ENCODE measurements around the gene LRPAP1.
"Not testable (repeated sequence)": the region's sequence is repeated elsewhere in the genome, so short reads cannot be mapped to it uniquely, and the experiment has no call there.

Gene LRPAP1

DNA sequence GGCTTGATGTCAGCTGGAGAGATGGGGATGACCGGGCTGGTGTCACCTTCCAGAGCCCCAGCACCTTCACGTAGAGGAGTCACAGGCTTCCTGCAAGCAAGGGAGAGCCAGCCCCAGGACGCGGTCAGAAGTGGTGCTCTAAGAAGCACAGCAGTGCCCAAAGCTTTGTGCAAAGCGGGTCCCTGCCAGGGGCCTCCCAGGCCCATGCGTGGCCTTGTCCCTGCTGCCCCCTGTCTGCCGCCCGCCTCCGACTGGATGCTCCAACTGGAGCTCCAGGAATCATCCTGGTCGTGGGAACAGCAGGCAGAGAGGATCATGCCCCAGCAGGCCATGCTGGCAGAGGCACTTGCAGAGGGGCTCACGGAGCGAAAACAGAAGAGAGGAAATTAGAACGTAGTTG, 40.1 kb upstream of the LRPAP1 start:
- Histone ChIP-seq H2AFZ (ENCODE audit: low read depth, low read length) (no peak overlapping the region), H3K9me3 (ENCODE audit: control insufficient read depth, low read length) (no peaks in the 10 kb centered on the region), H3K4me2 (ENCODE audit: low read length, poor library complexity, severe bottlenecking) (no peak overlapping the region), H3K4ac (ENCODE audit: low read depth in 1 of 2, low read length in 2 of 2) (no peak overlapping the region), H2BK12ac (ENCODE audit: low read length in 2 of 2) (no peak overlapping the region), H3K4me1 (ENCODE audit: control insufficient read depth, insufficient read depth, low read depth, low read length) (peaks cover 2% of the 10 kb centered on the region), H3K79me1 (replicated peaks; ENCODE audit: low read length, poor library complexity, severe bottlenecking) (no peaks in the 10 kb centered on the region), H3K36me3 (ENCODE audit: control insufficient read depth in 1 of 2, insufficient read depth in 2 of 2, low read depth in 1 of 2, low read length in 2 of 2) (no peaks in the 10 kb centered on the region), H4K8ac (ENCODE audit: low read length) (no peak overlapping the region), H2BK5ac (ENCODE audit: low read depth, low read length, poor library complexity, severe bottlenecking) (no peak overlapping the region), H2BK120ac (ENCODE audit: low read depth, low read length) (no peak overlapping the region), H3K27ac (ENCODE audit: low read length, poor library complexity, severe bottlenecking) (no peak overlapping the region), H3K23ac (ENCODE audit: low read length in 2 of 2) (no peak overlapping the region), H2BK15ac (ENCODE audit: low read depth, poor library complexity, severe bottlenecking) (no peak overlapping the region), H3K27me3 (ENCODE audit: control insufficient read depth in 1 of 2, insufficient read depth in 1 of 2, low read length in 2 of 2) (peaks cover 5 to 23% of the 10 kb centered on the region in 2 experiments), H4K91ac (ENCODE audit: low read length) (no peak overlapping the region), H3K14ac (ENCODE audit: low read length in 2 of 2) (no peak overlapping the region), H3K9ac (ENCODE audit: low read length) (no peak overlapping the region), H3K4me3 (ENCODE audit: insufficient read depth in 1 of 2, low read depth in 1 of 2, low read length in 2 of 2) (no peak overlapping the region), H2AK5ac (ENCODE audit: low read length, severe bottlenecking) (no peak overlapping the region), H3K18ac (ENCODE audit: low read depth in 1 of 2, low read length in 2 of 2) (no peak overlapping the region)
- DNase-seq, result no peak
- 73% methylated on average over 13 of the region's 13 CpGs for WGBS

DNA sequence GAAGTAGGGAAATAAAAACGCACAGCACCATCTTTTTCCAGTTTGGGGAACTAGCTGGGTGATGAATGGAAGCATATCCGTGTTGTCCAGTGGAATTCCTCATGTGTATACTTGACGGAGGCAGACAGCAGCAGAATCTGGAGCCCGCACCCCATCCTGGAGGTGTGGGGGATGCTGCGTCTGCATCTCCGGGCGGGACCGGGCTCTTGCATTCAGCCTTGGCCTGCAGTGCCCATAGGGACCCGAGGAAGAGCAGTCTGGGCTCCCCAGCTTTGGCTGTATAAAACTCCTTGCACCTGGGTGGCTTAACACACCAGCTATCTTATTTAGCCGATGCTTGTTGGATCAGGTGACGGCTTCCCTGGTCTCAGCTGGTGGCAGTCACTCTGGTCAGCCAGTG, 39.7 kb upstream of the LRPAP1 start:
- no peak for DNase-seq

GRCh38 chr4:3570923-3571322, 38.7 kb upstream of the LRPAP1 start:
- not testable (repeated sequence) for H3K9ac ChIP-seq (ENCODE audit: low read length); H4K8ac ChIP-seq (ENCODE audit: low read length); H2BK120ac ChIP-seq (ENCODE audit: low read depth, low read length); H3K27ac ChIP-seq (ENCODE audit: low read length, poor library complexity, severe bottlenecking); H4K91ac ChIP-seq (ENCODE audit: low read length); H2BK5ac ChIP-seq (ENCODE audit: low read depth, low read length, poor library complexity, severe bottlenecking); H3K36me3 ChIP-seq (ENCODE audit: control insufficient read depth in 1 of 2, insufficient read depth in 2 of 2, low read depth in 1 of 2, low read length in 2 of 2); H3K9me3 ChIP-seq (ENCODE audit: control insufficient read depth, low read length); H3K14ac ChIP-seq (ENCODE audit: low read length in 2 of 2); H3K79me1 ChIP-seq (replicated peaks; ENCODE audit: low read length, poor library complexity, severe bottlenecking); H3K4me2 ChIP-seq (ENCODE audit: low read length, poor library complexity, severe bottlenecking); H3K18ac ChIP-seq (ENCODE audit: low read depth in 1 of 2, low read length in 2 of 2); H3K4me1 ChIP-seq (ENCODE audit: control insufficient read depth, insufficient read depth, low read depth, low read length); H2BK15ac ChIP-seq (ENCODE audit: low read depth, poor library complexity, severe bottlenecking); H3K4ac ChIP-seq (ENCODE audit: low read depth in 1 of 2, low read length in 2 of 2); H2BK12ac ChIP-seq (ENCODE audit: low read length in 2 of 2); DNase-seq; H2AK5ac ChIP-seq (ENCODE audit: low read length, severe bottlenecking); H3K4me3 ChIP-seq (ENCODE audit: insufficient read depth in 1 of 2, low read depth in 1 of 2, low read length in 2 of 2); H3K23ac ChIP-seq (ENCODE audit: low read length in 2 of 2); H2AFZ ChIP-seq (ENCODE audit: low read depth, low read length)
- peaks cover 5 to 23% of the 10 kb centered on the region in 2 experiments for H3K27me3 ChIP-seq (ENCODE audit: control insufficient read depth in 1 of 2, insufficient read depth in 1 of 2, low read length in 2 of 2)
- 72% methylated on average over 10 of the region's 15 CpGs for WGBS

More for the DNA sequence above, 39.7 kb upstream of the LRPAP1 start:
- H3K27ac ChIP-seq (ENCODE audit: low read length, poor library complexity, severe bottlenecking), result no peak overlapping the region
- no peak overlapping the region for H2AFZ ChIP-seq (ENCODE audit: low read depth, low read length)
- peaks cover 5 to 23% of the 10 kb centered on the region in 2 experiments for H3K27me3 ChIP-seq (ENCODE audit: control insufficient read depth in 1 of 2, insufficient read depth in 1 of 2, low read length in 2 of 2)
- no peak overlapping the region for H2BK15ac ChIP-seq (ENCODE audit: low read depth, poor library complexity, severe bottlenecking)
- 86% methylated on average over 11 of the region's 11 CpGs for WGBS
- no peak overlapping the region for H4K91ac ChIP-seq (ENCODE audit: low read length)
- H3K4me2 ChIP-seq (ENCODE audit: low read length, poor library complexity, severe bottlenecking), result no peak overlapping the region
- no peak overlapping the region for H3K14ac ChIP-seq (ENCODE audit: low read length in 2 of 2)
- H3K4me3 ChIP-seq (ENCODE audit: insufficient read depth in 1 of 2, low read depth in 1 of 2, low read length in 2 of 2), result no peak overlapping the region
- no peaks in the 10 kb centered on the region for H3K79me1 ChIP-seq (replicated peaks; ENCODE audit: low read length, poor library complexity, severe bottlenecking)
- no peak overlapping the region for H4K8ac ChIP-seq (ENCODE audit: low read length)
- H2AK5ac ChIP-seq (ENCODE audit: low read length, severe bottlenecking), result no peak overlapping the region
- H2BK5ac ChIP-seq (ENCODE audit: low read depth, low read length, poor library complexity, severe bottlenecking), result no peak overlapping the region
- H3K4ac ChIP-seq (ENCODE audit: low read depth in 1 of 2, low read length in 2 of 2), result no peak overlapping the region
- H3K23ac ChIP-seq (ENCODE audit: low read length in 2 of 2), result no peak overlapping the region
- no peaks in the 10 kb centered on the region for H3K9me3 ChIP-seq (ENCODE audit: control insufficient read depth, low read length)
- no peaks in the 10 kb centered on the region for H3K36me3 ChIP-seq (ENCODE audit: control insufficient read depth in 1 of 2, insufficient read depth in 2 of 2, low read depth in 1 of 2, low read length in 2 of 2)
- H3K9ac ChIP-seq (ENCODE audit: low read length), result no peak overlapping the region
- H2BK120ac ChIP-seq (ENCODE audit: low read depth, low read length), result no peak overlapping the region
- H3K18ac ChIP-seq (ENCODE audit: low read depth in 1 of 2, low read length in 2 of 2), result no peak overlapping the region
- H2BK12ac ChIP-seq (ENCODE audit: low read length in 2 of 2), result no peak overlapping the region
- peaks cover 2% of the 10 kb centered on the region for H3K4me1 ChIP-seq (ENCODE audit: control insufficient read depth, insufficient read depth, low read depth, low read length)

GRCh38 chr4:3569611-3570010, 37.4 kb upstream of the LRPAP1 start:
- H3K18ac ChIP-seq (ENCODE audit: low read depth in 1 of 2, low read length in 2 of 2); H2AK5ac ChIP-seq (ENCODE audit: low read length, severe bottlenecking); H3K14ac ChIP-seq (ENCODE audit: low read length in 2 of 2); H3K36me3 ChIP-seq (ENCODE audit: control insufficient read depth in 1 of 2, insufficient read depth in 2 of 2, low read depth in 1 of 2, low read length in 2 of 2); H2BK12ac ChIP-seq (ENCODE audit: low read length in 2 of 2); H3K9me3 ChIP-seq (ENCODE audit: control insufficient read depth, low read length); H3K4ac ChIP-seq (ENCODE audit: low read depth in 1 of 2, low read length in 2 of 2); H4K91ac ChIP-seq (ENCODE audit: low read length); DNase-seq; H2AFZ ChIP-seq (ENCODE audit: low read depth, low read length); H3K4me3 ChIP-seq (ENCODE audit: insufficient read depth in 1 of 2, low read depth in 1 of 2, low read length in 2 of 2); H3K23ac ChIP-seq (ENCODE audit: low read length in 2 of 2); H3K27ac ChIP-seq (ENCODE audit: low read length, poor library complexity, severe bottlenecking); H2BK5ac ChIP-seq (ENCODE audit: low read depth, low read length, poor library complexity, severe bottlenecking); H2BK120ac ChIP-seq (ENCODE audit: low read depth, low read length); H3K79me1 ChIP-seq (replicated peaks; ENCODE audit: low read length, poor library complexity, severe bottlenecking); H3K4me2 ChIP-seq (ENCODE audit: low read length, poor library complexity, severe bottlenecking); H3K9ac ChIP-seq (ENCODE audit: low read length); H2BK15ac ChIP-seq (ENCODE audit: low read depth, poor library complexity, severe bottlenecking); H4K8ac ChIP-seq (ENCODE audit: low read length); H3K4me1 ChIP-seq (ENCODE audit: control insufficient read depth, insufficient read depth, low read depth, low read length): not testable (repeated sequence)
- whole genome bisulfite sequencing, result no CpG with 5 or more reads among the region's 15 CpGs
- H3K27me3 ChIP-seq (ENCODE audit: control insufficient read depth in 1 of 2, insufficient read depth in 1 of 2, low read length in 2 of 2), result peaks cover 0 to 20% of the 10 kb centered on the region in 2 experiments

Data from mesenchymal stem cell (in vitro differentiated cells and primary cell).